SU-DHL-6 (cell line): ENCODE measurements around the gene PRSS38.
"Not testable (repeated sequence)": the region's sequence is repeated elsewhere in the genome, so short reads cannot be mapped to it uniquely, and the experiment has no call there.

Experiments
- EZH2phosphoT487 ChIP-seq: fragments of 200-600 bp; sonication (generic), shearing (Covaris generic); conservative IDR thresholded peaks from 2 replicates; pipeline ENCODE4 v1.6.1; 2018; ENCODE audit warnings: mild to moderate bottlenecking, antibody characterized with exemption, low read length, moderate library complexity, mixed read lengths
- TF ChIP-seq, protein P1 (sequence below): fragments of 200-600 bp; sonication (generic); IDR thresholded peaks from one replicate; pipeline ENCODE4 v1.5.1; 2017; ENCODE audit warnings: antibody characterized with exemption, mild to moderate bottlenecking, low read length, moderate library complexity; ENCODE audit not compliant: insufficient read depth, poor library complexity, severe bottlenecking

DNA sequence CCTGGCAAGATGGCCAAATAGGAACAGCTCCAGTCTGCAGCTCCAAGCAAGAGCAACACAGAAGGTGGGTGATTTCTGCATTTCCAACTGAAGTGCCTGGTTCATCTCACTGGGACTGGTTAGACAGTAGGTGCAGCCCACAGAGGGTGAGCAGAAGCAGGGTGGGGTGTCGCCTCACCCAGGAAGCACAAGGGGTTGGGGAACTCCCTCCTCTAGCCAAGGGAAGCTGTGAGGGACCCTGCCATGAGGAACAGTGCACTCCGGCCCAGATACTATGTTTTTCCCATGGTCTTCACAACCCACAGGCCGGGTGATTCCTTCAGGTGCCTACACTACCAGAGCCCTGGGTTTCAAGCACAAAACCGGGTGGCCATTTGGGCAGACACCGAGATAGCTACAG is 56.4 kb downstream of the PRSS38 start:
- not testable (repeated sequence) for TF ChIP-seq EZH2phosphoT487
- TF ChIP-seq, protein P1, sequence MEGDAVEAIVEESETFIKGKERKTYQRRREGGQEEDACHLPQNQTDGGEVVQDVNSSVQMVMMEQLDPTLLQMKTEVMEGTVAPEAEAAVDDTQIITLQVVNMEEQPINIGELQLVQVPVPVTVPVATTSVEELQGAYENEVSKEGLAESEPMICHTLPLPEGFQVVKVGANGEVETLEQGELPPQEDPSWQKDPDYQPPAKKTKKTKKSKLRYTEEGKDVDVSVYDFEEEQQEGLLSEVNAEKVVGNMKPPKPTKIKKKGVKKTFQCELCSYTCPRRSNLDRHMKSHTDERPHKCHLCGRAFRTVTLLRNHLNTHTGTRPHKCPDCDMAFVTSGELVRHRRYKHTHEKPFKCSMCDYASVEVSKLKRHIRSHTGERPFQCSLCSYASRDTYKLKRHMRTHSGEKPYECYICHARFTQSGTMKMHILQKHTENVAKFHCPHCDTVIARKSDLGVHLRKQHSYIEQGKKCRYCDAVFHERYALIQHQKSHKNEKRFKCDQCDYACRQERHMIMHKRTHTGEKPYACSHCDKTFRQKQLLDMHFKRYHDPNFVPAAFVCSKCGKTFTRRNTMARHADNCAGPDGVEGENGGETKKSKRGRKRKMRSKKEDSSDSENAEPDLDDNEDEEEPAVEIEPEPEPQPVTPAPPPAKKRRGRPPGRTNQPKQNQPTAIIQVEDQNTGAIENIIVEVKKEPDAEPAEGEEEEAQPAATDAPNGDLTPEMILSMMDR, result not testable (repeated sequence)
